Mammary epithelial cell (primary cell): ENCODE measurements around the gene MCOLN3.

ENCODE experiments used
- CTCF ChIP-seq, 2 donors: IDR thresholded peaks in 1 of 2; conservative IDR thresholded peaks in 1 of 2; 2 replicates each; pipeline ENCODE4 v1.5.1; 2011 to 2012; ENCODE audit warnings: inconsistent platforms in 2 of 2, low read length in 2 of 2, mild to moderate bottlenecking in 2 of 2, control low read depth in 1 of 2, low read depth in 1 of 2; ENCODE audit not compliant: insufficient read depth in 1 of 2; ENCODE audit errors: extremely low read depth in 1 of 2
- EZH2 ChIP-seq: IDR thresholded peaks from 2 replicates; pipeline ENCODE4 v1.6.1; 2012; ENCODE audit warnings: low read length, inconsistent platforms, borderline replicate concordance

GRCh38 chr1:84968101-84968500 lies 80.2 kb downstream of the MCOLN3 start:
- no peak for TF ChIP-seq CTCF (conservative IDR thresholded peaks at IDR 0.05 in 1 of 2, IDR thresholded peaks at IDR 0.05 in 1 of 2; ENCODE audit: extremely low read depth in 1 of 2, insufficient read depth in 1 of 2, low read depth in 1 of 2, low read length in 2 of 2)
- no peak for TF ChIP-seq EZH2
